ENCODE measurements around the gene MCRIP2.

The MCRIP2 gene

GRCh38 chr16:633336-634050 is 8.1 kb upstream of the MCRIP2 start:
- no peak for DNase-seq

- no peak for DNase-seq
These were observed 7.5 kb upstream of the MCRIP2 start for GRCh38 chr16:634051-634670.

- no peak for DNase-seq
These were observed 6.6 kb upstream of the MCRIP2 start for GRCh38 chr16:634996-635395.

GRCh38 chr16:635573-636205 is 5.9 kb upstream of the MCRIP2 start:
- no peak for DNase-seq

- DNase-seq: peak; percentile 81
These were observed 5.2 kb upstream of the MCRIP2 start, which contains the start of gene METTL26 for GRCh38 chr16:636206-637080. TSS of gene METTL26 (minus strand) at chr16:636305. CDS start at chr16:636290, 15 bp downstream.

- peak; percentile 61 for DNase-seq
These were observed 4.3 kb upstream of the MCRIP2 start for GRCh38 chr16:637081-638018.

GRCh38 chr16:638034-638543 is 3.5 kb upstream of the MCRIP2 start:
- DNase-seq: no peak

- no peak for DNase-seq
These were observed 2.8 kb upstream of the MCRIP2 start for GRCh38 chr16:638836-639235.

- DNase-seq: no peak
These were observed 1.0 kb upstream of the MCRIP2 start for GRCh38 chr16:640614-641013.

GRCh38 chr16:642189-643049 is 791 bp downstream of the MCRIP2 start:
- DNase-seq: no peak

GRCh38 chr16:643050-643368 is 1.4 kb downstream of the MCRIP2 start:
- no peak for DNase-seq

- no peak for DNase-seq
These were observed 2.9 kb downstream of the MCRIP2 start for GRCh38 chr16:644556-644955.

GRCh38 chr16:645852-646678 is 4.4 kb downstream of the MCRIP2 start:
- DNase-seq: no peak

- no peak for DNase-seq
These were observed 5.1 kb downstream of the MCRIP2 start for GRCh38 chr16:646679-647172.

- DNase-seq: no peak
These were observed 5.7 kb downstream of the MCRIP2 start for GRCh38 chr16:647173-647902.

- DNase-seq: peak; percentile 34
These were observed 6.6 kb downstream of the MCRIP2 start for GRCh38 chr16:648071-648780.

- DNase-seq: peak; percentile 56
These were observed 7.4 kb downstream of the MCRIP2 start, which contains the start of gene WDR90 for GRCh38 chr16:648781-649589. TSS of gene WDR90 (plus strand) at chr16:649365. CDS start at chr16:649417, 52 bp downstream.
